Muscle of arm (tissue), 12 donors: ENCODE data around the gene SLC5A2. TPM values are rescaled to one million over a fixed set of nuclear protein-coding genes. Genes with fewer than 3 reads are reported as not detected.
"Not testable (repeated sequence)": the region's sequence is repeated elsewhere in the genome, so short reads cannot be mapped to it uniquely, and the experiment has no call there.

Source experiments
- DNase-seq: peaks from one replicate; pipeline ENCODE4 v3.0.0-alpha.2; 2013
- polyA plus RNA-seq, 12 donors: library from polyadenylated mRNA; unstranded; fragments of 120-200 nt; gene quantifications; one replicate each; pipeline ENCODE4 v1.2.1, GENCODE V29; 2013; ENCODE audit not compliant: insufficient read length in 12 of 12

SLC5A2 gene
- polyA plus RNA-seq, 12 donors = 0.98 to 11.3 (median 5.0) TPM; not detected in 2

- DNase-seq = no peak
These were observed 7.0 kb upstream of the SLC5A2 start for GRCh38 chr16:31475946-31476302.

DNA sequence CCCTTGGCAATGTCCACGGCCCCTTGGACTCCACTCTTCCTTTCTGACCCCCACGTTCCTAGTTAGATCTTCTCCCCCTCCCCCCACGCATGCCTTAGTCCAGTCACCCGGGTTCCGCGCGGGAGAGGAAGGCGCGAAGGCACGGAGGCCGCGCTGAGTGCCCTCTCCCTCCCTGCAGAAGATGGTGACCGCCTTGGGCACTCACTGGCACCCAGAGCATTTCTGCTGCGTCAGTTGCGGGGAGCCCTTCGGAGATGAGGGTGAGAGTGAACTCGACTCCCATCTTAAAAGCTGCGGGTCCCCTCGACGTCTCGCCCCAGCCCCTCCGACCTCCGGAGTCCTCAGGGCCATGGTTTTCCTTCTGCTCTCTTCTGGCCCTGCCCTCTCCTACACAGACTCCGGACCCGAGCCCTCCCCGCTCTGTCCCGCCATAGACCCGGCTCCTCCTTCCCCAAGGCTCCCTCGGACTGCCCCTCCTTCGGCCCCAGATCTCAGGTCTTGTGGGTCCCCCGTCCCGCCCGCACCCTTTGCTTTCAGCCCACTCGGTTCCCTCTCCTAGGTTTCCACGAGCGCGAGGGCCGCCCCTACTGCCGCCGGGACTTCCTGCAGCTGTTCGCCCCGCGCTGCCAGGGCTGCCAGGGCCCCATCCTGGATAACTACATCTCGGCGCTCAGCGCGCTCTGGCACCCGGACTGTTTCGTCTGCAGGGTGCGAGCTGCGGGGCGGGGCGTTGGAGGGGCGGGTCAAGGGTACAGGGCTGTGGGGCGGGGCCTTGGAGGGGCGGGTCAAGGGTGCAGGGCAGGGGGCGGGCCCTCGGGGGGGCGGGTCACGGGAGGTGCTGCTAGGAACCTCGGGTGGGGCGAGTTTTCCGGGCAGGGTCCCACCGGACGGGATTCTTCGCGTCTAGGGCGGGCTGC lies 6.4 kb upstream of the SLC5A2 start:
- DNase-seq = no peak

GRCh38 chr16:31477220-31478216 lies 5.4 kb upstream of the SLC5A2 start:
- no peak for DNase-seq

DNA sequence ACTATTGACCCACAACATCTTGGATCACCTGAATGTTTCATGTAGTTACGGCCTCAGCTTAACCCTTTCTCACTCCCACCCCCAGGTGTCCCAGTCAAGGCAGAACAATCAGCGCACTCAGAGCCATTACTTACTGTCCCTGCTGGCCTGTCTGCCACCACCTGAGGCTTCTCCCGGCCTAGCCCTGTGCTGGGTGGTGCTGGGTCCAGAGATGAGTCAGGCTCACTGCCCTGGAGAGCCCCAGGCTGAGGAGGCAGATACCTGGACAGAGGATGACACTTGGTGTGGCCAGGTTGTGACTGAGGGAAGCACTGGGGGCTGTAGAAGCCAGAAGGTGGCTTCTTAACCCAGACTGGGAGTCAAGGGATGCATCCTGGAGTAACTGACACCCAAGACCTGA lies 4.0 kb upstream of the SLC5A2 start:
- no peak for DNase-seq

DNA sequence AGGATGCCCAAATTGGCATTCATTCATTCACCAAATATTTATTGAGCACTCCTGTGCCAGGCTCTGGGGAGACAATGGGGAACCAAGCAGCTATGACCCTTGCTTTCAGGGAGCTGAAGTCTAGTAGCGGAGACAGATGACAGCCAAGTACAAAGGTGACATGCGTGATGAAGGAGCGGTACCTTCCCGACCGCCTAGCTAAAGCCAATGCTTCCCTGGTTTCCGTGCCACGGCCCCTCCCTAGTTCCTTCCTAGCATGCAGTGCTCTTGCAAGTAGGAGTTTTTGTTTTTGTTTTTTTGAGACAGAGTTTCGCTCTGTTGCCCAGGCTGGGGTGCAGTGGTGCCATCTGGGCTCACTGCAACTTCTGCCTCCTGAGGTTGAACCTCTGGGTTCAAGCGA lies 3.2 kb upstream of the SLC5A2 start:
- no peak for DNase-seq

DNA sequence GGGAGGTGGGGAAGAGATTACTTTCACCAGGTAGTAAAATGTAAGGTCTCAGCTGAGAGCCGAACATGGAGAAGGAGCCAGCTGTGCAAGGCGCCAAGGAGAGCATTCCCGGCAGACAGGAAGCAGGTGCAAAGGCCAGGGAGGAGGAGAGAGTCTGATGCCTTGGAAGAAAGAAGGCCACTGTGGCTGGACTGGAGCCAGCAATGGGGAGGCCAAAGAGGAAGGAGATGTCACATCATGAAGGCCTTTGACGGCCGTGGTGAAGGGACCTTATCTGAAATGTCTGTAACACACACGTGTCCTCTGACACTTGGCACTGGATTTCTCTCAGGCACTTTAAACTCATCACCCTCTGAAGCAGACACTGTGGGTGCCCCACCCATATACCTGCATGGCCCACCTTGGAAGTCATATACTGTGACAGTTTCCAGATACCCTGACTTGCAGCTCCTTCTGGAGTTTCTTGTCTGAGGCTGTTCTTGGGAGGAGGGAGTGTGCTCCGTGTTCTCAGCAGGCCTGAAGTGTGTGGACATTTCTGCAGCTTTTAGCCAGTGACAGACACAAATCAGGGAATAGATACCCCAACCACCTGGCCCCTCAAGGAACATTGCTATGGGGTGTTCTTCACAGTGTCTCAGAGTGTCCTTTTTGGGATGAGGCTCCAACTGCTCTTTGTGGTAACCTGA lies 1.9 kb upstream of the SLC5A2 start:
- no peak for DNase-seq

GRCh38 chr16:31484048-31484447 lies 1.1 kb downstream of the SLC5A2 start:
- not testable (repeated sequence) for DNase-seq

DNA sequence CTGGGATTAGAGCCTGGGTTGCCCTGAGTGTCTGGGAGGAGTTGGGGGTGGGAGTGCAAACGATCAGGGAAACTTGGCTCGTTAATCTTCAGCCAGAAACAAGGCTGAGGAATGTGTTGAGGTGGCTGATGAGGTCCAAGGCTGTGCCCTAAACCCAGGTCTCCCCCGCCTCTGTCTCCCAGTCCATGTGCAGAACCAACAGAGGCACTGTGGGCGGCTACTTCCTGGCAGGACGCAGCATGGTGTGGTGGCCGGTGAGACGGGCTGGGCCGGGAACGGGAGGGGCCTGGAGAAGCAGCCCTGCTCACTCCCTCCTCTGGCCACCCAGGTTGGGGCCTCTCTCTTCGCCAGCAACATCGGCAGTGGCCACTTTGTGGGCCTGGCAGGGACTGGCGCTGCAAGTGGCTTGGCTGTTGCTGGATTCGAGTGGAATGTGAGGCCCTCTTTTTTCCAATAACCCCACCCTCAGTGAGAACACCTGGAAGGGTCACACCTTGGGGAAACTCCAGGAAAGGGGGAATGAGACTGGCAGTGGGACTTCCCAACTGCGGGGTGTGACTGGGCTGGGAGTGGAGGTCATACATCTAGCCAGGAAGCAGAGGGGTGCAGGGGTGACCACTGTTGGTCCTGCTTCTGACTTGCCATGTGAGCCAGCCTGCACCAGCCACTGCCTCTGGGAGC lies 1.7 kb downstream of the SLC5A2 start:
- DNase-seq = no peak

DNA sequence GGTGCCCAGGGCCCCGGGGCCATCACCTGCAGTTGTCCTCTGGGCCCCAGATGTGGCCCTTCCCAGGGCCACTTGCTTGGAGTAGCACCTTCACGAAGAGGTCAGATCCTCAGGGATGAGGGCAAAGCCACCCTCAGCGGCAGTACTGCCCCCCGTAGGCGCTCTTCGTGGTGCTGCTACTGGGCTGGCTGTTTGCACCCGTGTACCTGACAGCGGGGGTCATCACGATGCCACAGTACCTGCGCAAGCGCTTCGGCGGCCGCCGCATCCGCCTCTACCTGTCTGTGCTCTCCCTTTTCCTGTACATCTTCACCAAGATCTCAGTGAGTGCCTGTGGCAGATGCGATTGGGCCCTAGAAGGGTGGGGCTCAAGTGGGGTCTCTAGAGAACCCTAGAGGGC lies 2.6 kb downstream of the SLC5A2 start:
- DNase-seq = no peak

DNA sequence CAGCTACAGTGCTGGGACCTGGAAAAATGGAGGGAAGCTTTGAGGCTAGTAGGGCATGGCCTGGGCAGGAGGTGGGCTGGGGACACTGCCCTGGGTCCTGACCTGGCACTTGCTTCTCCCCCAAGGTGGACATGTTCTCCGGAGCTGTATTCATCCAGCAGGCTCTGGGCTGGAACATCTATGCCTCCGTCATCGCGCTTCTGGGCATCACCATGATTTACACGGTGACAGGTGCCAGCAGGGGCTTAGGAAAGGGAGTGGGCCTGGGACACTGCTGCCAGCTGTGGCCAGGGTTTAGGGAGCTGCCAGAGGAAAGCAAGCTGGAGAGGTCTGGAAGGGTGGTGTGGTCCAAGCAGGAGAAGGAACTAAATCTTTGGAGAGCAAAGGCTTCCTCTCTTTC lies 3.1 kb downstream of the SLC5A2 start:
- DNase-seq = no peak

DNA sequence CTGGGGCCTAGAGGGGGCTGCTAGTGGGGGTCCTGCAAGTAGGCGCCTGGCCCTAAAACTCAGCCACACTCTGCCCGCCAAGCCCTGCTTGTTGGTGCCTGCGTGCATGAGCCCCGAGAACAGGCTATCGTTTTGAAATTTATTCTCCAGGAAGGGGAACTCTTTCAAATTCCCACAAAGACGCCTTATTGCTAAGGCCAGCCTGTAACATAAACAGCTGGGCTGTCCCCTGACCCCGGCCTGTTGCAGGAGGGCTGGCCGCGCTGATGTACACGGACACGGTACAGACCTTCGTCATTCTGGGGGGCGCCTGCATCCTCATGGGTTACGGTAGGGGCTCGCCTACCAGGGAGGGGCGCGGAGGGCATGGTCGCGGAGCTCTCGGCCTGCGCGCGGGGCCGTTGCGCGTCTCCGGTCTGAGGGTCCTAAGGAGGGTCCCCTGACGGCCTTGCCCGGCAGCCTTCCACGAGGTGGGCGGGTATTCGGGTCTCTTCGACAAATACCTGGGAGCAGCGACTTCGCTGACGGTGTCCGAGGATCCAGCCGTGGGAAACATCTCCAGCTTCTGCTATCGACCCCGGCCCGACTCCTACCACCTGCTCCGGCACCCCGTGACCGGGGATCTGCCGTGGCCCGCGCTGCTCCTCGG lies 4.3 kb downstream of the SLC5A2 start:
- DNase-seq = no peak

DNA sequence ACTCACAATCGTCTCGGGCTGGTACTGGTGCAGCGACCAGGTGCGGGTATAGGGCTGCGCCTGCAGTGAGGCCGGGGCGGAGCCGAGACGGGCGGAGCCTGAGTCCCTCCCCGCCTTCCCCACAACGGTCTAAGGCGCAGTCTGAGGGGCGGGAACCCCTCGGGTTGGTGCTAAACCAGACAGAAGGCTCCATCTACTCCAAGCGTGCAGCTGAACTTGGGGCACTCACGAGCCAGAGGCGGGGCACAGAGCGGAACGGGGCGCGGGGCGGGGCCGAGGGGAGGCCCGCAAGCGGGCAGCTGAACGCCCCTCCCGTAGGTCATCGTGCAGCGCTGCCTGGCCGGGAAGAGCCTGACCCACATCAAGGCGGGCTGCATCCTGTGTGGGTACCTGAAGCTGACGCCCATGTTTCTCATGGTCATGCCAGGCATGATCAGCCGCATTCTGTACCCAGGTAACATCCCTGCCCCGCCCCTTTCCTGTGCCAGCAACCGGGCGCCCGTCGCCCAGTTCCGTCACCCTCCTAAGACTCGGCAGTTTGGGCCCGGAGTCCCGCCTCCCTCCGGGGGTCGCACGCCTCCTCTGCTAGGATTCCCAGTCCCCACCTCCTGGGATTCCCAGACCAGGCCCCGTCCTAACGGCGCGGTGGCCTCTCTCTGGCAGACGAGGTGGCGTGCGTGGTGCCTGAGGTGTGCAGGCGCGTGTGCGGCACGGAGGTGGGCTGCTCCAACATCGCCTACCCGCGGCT lies 5.0 kb downstream of the SLC5A2 start:
- DNase-seq = peak; percentile 43

DNA sequence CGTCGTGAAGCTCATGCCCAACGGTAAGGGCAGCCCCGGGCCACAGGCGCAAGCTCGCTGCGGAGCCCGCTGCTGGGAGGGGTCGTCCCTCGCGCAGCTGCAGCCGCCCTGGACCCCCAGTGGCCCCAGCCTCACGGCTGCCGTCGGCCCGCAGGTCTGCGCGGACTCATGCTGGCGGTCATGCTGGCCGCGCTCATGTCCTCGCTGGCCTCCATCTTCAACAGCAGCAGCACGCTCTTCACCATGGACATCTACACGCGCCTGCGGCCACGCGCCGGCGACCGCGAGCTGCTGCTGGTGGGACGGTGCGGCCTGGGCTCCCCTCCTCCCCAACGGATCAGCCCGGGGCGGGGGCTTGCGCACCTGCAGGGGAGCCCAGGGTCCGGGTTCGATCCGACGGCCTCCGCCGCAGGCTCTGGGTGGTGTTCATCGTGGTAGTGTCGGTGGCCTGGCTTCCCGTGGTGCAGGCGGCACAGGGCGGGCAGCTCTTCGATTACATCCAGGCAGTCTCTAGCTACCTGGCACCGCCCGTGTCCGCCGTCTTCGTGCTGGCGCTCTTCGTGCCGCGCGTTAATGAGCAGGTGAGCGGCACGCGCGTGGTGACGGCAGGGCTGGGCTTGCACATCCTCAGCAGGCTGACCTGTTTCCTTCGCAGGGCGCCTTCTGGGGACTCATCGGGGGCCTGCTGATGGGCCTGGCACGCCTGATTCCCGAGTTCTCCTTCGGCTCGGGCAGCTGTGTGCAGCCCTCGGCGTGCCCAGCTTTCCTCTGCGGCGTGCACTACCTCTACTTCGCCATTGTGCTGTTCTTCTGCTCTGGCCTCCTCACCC lies 5.8 kb downstream of the SLC5A2 start:
- no peak for DNase-seq

GRCh38 chr16:31489298-31489564 lies 6.3 kb downstream of the SLC5A2 start:
- no peak for DNase-seq

DNA sequence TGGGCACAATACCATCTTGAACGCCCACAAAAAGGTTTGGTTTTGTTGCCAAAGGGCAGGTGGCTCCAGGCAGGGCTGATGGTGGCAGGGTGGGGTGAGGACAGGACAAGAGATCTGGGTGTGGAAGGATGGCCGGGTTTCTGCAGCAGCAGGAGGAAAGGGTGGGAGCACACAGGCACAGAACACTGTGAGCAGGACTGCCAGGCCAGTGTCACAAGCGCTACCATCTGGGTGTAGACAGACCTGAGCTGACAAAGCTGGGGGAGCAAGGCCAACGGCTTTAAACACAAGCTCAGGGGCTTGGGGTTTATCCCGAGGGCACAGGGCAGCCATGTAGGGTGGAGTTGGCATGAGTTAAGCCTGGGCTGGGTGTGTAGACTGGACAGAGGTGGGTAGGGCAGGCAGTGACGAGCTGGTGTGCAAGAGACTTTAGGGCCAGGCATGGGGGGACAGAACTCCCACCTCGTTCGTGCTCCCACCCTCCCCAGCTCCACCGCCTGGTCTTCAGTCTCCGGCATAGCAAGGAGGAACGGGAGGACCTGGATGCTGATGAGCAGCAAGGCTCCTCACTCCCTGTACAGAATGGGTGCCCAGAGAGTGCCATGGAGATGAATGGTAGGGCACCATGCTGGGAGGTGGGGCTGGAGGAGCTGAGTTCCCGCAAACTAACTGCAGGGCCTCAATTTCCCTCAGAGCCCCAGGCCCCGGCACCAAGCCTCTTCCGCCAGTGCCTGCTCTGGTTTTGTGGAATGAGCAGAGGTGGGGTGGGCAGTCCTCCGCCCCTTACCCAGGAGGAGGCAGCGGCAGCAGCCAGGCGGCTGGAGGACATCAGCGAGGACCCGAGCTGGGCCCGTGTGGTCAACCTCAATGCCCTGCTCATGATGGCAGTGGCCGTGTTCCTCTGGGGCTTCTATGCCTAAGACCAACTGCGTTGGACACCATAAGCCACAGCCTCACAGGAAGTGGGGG lies 7.0 kb downstream of the SLC5A2 start:
- no peak for DNase-seq

GRCh38 chr16:31491778-31492418 lies 9.0 kb downstream of the SLC5A2 start:
- no peak for DNase-seq

GRCh38 chr16:31493506-31494125 lies 10.7 kb downstream of the SLC5A2 start:
- DNase-seq = no peak
